H1 (cell line): ENCODE data around the gene SMAP1.

Experiments used
- EZH2 ChIP-seq: fragments of 200-600 bp; sonication (generic); IDR thresholded peaks from 2 replicates; pipeline ENCODE4 v1.7.1; 2012; ENCODE audit warnings: low read depth, mild to moderate bottlenecking, moderate library complexity, low read length, inconsistent platforms; ENCODE audit not compliant: severe bottlenecking
- TF ChIP-seq, protein P1 (sequence below): IDR thresholded peaks from 2 replicates; pipeline ENCODE4 v1.6.1; 2011; ENCODE audit warnings: low read depth, mild to moderate bottlenecking, low read length; ENCODE audit not compliant: insufficient read depth

- no peak for TF ChIP-seq EZH2
- TF ChIP-seq, protein P1, sequence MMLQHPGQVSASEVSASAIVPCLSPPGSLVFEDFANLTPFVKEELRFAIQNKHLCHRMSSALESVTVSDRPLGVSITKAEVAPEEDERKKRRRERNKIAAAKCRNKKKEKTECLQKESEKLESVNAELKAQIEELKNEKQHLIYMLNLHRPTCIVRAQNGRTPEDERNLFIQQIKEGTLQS, result no peak
These were observed 97.0 kb downstream of the SMAP1 start for GRCh38 chr6:70764706-70765105.
